ENCODE data around the gene CDK5. TPM values are rescaled to one million over a fixed set of nuclear protein-coding genes. Genes with fewer than 3 reads are reported as not detected.

The CDK5 gene
- total and polyA plus RNA-seq, 2 of the 13 experiments (the other 11 are each of a cell fraction or from before 2014, with no cell fraction given), result 16.4 to 21.3 TPM

GRCh38 chr7:151088856-151089699 is 31.4 kb upstream of the CDK5 start (continued):
- TF ChIP-seq PRDM10 (CRISPR knock-in tag; IDR thresholded peaks at IDR 0.05; ENCODE audit: low read depth) (no peak), ZSCAN12 (CRISPR knock-in tag; IDR thresholded peaks at IDR 0.05) (no peak), BATF2 (CRISPR knock-in tag; IDR thresholded peaks at IDR 0.05) (no peak), MLLT10 (CRISPR knock-in tag; IDR thresholded peaks at IDR 0.05) (no peak), ZNF800 (CRISPR knock-in tag; IDR thresholded peaks at IDR 0.05) (no peak), PITX1 (CRISPR knock-in tag; IDR thresholded peaks at IDR 0.05) (peak; percentile 28; the same call in 1 of the 2 replicates), ZNF34 (CRISPR knock-in tag; IDR thresholded peaks at IDR 0.05; ENCODE audit: borderline replicate concordance) (no peak), SMARCC2 (IDR thresholded peaks at IDR 0.05) (no peak), BRF2 (CRISPR knock-in tag; IDR thresholded peaks at IDR 0.05) (no peak)

All from HepG2 (cell line).